HG02938 (cell line): ENCODE results near the gene EPHB1.

Source experiments
- ATAC-seq: cut with Tn5 transposase; IDR thresholded peaks from one replicate; pipeline ENCODE4 v1.9.1; 2021; ENCODE audit warnings: mild to moderate bottlenecking, moderate library complexity; ENCODE audit not compliant: unreplicated experiment

Gene EPHB1

GRCh38 chr3:135272026-135272669 lies 477.1 kb downstream of the EPHB1 start:
- ATAC-seq = no peak

- ATAC-seq = no peak
Observed at GRCh38 chr3:135292162-135292561, 497.1 kb downstream of the EPHB1 start.

GRCh38 chr3:135301670-135302069 lies 506.6 kb downstream of the EPHB1 start:
- ATAC-seq = no peak

- ATAC-seq = no peak
Observed at GRCh38 chr3:135304378-135304777, 509.3 kb downstream of the EPHB1 start.
